HL-60/S4 treated with phorbol 12-myristate 13-acetate at 8.2 ng/mL for 4 days and 3 days (cell line): ENCODE results near the gene CBX8.

Experiments
- in situ Hi-C: fragments of 300-500 bp; cut with MboI; formaldehyde crosslinking; loops from 2 replicates; pipeline ENCODE4 v1.15.0; 2022; ENCODE audit warnings: low sequenced_read_pairs

The CBX8 gene

DNA sequence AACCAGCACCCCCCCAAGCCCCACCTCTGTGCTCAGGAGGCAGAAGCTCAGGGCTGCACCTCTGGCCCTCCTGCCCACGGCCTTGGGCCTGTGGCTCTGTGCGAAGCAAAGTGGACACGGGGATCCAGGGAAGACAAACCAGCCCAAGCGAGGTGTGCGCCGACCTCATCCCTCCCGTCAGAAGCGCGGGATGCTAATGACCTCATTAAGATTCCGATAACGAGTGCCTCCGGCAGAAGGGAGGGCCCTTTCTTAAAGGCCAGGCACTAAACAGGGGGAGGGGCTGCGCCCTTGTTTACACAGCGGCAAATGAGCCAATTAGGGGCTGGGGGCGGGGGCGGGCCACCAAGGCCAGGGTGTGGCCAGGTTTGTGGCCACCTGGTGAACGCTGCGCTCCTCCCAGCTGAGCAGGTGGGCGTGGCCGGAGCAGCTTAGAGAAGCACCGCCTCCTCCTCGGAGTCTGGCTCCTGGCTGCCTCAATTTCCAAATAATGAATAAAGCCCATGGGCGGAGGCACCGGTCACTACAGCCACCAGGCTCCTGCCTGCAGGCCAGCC, 39.2 kb upstream of the CBX8 start:
- in situ Hi-C loops: no loop called here

DNA sequence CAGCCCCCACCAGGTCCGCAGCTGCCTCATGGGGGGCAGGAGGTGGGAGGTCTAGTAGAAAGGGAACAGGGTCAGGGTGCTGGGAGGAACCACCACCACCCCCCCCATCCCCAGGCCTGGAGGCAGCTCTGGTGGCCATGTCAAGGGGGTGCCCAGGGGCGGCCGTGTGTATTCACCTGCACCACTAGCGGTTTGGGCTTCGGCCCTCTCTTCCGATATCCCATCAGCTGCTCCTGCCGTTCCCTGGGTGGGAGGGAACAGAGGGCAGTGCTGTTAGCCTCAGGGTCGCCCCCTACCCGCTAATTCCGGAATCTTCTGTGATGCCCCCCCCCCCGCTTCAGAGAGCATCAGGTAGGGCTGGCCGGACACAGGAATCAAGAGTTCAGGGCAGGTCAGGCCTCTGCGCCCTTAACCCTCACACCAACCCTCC, 38.6 kb upstream of the CBX8 start:
- in situ Hi-C loops: no loop called here

DNA sequence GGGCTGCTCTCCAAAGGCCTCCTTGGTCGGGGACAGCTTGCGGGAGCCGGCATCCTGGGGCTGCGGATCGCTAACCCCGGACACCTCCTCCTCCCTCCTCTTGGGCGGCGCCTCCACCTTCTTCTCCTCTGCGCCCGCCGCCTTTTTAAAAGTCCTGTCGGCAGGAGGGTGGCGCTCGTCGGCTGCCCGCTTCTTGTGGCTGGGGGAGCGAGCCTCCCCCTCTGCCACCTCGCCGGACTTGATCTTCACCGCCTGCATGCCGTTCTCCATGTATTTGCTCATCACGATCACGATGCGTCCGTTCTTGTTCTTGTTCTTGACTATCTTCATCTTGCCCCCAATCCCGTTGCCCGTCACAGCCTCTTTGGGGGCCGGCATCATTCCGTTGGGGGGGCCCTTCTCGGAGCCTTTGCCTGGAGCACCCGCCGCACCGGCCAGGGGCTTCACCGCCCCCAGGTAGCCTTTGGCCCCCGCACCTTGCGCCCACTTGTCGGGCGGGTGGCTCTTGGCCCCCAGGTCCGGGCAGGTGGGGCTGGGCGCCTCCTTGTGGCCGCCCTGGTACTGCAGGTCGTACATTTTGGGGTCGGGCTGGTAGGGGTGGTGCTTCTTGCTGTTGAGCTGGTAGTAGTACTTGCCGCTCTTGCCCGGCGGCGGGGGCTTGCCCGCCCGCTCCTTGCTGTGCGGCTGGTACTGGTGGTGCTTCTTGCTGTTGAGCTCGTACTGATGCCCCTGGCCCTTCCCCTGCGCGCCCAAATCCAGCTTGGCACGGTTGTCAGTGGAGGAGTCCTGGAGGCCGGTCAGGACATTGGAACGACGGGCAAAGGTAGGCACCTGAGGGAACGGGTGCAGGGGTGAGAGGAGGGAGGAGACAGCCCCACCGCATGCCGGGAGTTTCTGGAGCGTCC, 37.9 kb upstream of the CBX8 start:
- in situ Hi-C loops: no loop called here

DNA sequence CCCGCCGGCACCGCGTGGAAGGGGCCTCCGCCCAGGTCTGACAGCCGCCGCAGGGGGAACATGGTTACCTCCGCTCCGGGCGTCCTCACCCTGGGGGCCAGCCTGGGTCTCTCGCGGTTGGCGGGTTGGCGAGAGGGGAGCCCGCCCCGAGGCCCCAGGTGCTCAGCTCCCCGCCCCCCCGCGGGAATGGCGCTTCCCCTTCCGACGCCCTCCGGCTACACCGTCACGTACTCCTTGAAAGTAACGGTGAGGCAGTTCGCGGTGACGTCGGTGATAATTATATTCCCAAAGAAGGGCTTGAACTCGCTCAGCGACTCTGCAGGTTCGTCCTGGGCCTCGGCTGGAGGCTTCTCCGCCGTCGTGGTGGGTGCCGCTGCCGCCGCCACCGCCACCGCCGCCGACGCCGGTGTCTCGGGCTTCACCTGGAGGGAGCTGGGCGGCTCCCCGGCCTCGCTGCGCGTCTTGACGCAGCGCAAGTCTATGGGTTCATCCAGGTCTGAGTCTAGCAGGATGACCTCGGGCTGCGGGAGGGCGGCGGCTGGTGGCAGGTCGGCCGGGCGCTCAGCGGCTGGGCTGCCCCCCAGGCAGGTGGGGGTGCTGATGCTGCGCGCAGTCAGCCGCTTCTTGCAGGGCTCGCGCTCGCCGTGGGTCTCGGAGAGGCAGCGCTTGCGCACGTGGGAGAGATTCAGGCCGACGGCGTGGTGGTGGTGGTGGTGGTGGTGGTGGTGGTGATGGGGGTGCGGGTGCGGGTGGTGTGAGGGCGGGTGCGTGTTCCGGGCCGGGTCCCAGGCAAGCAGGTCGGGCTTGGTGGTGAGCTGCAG, 37.1 kb upstream of the CBX8 start:
- in situ Hi-C loops: no loop called here

DNA sequence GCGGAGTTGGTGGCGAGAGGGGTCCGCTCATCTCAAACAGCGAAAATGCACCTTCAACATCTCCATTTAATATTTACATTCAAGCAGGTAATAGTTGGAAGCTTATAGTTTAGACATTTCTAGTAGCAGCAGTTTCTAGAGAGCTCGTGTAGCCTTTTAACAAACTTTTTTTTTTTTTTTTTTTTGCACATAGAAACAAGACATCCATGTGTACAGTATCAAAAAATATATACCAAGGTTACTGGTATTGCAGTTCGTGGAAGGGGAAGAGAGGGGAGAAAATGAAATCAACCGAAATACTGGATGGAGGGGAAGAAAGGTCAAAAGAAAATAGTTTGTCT, 36.2 kb upstream of the CBX8 start:
- in situ Hi-C loops: no loop called here

DNA sequence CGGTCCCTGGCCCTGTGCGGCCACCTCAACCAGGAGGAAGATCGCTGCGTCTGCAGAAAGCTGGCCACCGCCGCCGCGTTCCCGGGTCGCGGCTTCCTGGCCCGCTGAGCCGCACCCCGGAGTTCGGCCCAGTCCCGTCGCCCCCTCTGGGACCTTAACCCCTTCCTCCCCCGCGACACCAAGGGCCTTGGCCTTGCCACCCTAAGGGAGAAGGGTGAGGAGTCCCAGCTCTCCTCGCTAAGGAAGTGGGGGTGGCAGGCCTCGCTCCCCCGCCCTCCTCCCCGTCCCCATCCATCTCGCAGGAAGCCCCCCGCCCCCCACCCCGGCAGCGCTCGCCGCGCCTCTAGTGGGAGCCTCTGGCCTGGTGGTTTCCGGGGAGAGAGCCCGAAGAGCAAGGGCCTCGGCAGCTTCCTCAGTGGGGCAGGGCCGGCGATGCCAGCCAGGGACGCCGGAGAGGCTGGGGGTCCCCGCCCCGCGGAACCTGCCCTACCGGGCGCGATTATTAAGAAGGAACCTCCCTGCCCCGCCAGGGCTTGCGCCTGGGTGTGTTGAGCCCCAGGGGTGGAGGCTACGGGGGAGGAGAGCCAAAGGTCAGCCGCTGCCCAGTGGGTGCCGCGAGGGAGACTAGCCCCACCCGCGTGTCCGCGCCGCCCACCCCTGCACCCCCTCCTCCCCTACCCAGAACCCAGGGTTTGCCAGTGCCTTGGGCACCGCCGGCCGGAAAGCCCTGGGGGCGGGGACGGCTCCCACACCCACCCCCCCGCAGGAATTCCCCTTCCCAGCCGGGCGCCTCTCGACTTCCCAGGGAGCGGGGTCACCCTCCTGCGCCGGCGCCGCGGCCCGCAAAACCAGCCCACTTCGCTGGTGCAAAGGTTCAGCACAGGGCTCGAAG, 35.6 kb upstream of the CBX8 start:
- in situ Hi-C loops: no loop called here

DNA sequence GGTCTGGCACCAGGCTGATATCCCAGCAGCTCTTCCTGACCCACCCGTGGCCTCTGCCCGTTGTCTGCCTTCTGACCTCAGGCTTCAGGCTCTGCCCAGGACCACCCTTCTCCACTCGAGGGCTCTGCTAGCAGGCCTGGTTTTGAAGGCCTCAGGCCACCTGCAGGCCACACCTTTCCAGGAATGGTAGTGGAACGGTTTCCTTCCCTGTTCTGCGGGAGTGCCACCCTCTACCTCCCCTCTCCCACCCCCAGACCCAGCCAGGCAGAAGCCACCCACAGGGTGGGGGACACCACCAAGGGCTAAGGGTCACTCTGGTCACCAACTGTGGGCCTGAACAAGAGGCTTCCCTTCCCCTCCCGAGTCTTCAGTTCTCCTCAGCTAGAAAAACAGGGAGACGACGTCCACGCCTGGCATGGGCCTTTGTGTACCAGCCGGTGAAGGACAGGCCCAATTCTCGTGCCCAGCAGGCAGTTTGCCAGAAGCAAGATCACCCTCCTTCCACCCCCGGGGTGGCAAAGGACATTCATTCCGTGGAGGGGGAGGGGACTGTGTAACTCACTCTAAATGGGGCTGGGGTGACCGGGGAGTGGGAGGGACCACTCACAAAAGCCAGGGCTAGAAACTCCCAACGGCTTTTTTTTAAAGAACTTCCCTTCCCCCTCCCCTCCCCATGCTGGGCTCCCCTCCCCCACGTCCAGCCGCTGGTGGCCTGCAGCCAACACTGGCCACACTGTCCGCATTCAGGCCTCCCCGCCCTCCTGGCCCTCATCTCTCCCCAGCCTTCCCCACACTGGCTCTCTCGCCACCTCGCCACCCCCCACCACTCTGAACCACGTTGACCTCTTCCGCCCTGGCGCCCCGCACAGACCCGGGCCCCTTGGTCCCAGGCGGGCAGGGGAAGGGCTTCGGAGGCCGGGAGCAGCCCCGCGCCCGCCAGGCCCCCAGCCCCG, 34.7 kb upstream of the CBX8 start:
- in situ Hi-C loops: no loop called here

DNA sequence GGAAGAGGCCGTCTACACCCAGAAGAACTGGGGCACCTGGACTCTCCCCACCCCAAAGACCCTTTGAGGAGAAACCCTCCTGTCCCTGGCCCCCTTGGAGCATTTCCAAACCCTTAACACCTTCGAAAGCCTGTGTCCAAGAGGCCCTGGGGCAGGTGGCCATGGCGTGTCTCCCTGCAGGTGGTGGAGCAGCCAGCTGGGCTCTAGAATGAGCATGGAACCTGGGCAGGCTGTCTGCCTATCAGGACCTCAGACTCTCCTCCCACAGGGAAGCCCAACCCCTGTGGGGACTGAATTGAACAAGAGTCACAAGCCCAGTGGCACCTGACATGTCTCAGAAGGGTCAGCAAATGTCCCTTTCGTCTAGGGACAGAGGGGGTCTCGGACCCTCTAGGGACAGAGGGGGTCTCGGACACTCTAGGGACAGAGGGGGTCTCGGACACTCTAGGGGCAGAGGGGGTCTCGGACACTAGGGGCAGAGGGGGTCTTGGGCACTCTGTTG, 33.9 kb upstream of the CBX8 start:
- in situ Hi-C loops: no loop called here

DNA sequence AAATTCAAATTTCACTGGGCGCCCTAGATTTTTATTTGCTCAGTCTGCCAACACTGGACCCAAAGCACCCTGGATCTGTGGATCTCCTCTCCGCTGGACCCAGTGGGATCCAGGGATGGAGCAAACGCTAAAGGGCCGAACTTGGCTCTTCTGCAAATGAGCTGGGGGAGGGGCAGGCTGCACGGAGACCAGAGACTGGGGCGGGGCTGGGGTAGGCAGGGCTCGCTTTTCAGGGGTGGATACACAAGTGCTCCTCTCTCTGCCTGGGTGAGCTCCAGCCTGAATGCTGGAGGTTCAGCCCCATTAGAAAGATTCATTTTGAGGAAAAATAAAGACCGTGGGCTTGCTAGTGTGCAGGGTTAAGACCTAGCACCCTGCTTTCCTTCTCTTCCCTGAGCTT, 33.4 kb upstream of the CBX8 start:
- in situ Hi-C loops: no loop called here

DNA sequence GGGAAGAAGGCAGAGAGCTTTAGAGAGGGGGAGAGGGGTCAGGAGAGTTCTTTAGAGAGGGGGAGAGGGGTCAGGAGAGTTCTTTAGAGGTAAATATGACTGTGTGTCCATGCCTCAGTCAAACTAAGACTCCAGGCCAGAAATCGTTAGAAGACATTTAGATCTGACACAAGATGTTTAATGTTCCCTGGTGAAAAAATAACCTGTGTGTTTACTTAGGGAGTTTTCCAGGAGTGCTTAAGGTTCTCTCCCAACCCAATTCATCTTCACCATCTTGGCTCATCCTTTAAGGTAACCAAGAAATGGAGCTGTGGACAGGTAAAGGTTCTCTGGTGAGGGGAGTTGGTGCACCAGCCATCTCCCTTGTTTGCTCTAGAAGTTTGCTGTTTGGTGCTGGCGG, 32.6 kb upstream of the CBX8 start:
- in situ Hi-C loops: no loop called here

DNA sequence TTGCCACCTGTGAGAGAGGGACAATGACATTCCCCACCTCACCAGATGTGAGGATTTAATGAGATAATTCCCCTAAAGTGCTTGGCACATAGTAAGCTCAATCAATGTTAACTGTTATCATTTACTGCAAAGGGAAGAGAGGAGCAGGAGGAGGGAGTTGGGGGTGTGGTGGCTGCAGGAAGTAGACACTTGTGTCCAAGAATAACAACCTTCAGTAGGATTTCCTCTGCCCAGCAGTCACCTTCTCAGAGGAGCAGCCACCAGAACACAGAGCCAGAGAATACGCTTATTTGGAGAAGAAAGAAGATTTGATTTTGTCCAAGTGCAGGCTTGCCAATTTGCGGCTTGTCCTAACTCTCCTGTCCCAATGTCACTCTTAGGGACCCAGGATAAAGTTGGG, 32.1 kb upstream of the CBX8 start:
- in situ Hi-C loops: no loop called here

DNA sequence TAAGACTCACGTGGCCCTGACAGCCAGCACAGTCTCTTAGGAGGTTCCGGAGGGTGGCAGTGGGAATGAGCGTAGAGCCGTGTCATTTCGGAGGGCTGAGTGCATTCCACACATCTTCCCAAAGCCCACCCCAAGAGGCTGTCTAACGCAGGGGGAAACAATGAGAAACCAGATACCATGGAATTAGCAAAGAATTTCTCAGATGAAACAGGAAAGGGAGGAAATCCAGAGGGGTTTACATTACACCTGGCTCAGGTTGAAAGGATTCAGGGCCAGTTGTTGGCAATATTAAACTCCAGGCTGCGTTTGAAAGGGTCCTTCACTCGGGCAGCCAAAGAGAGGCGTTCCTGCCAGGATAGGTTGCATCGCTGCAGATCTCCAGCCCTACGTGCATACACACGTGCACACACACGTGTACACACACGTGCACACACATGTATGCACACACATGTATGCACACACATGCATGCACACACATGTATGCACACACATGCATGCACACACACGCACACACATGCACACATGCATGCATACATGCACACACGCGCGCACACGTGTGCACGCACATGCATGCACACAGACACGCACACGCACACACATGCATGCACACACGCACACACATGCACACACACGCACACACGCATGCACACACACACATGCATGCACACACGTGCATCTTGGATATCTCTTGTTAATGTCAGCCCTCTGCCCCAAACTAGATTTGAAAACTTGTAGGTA, 30.1 kb upstream of the CBX8 start:
- in situ Hi-C loops: no loop called here

DNA sequence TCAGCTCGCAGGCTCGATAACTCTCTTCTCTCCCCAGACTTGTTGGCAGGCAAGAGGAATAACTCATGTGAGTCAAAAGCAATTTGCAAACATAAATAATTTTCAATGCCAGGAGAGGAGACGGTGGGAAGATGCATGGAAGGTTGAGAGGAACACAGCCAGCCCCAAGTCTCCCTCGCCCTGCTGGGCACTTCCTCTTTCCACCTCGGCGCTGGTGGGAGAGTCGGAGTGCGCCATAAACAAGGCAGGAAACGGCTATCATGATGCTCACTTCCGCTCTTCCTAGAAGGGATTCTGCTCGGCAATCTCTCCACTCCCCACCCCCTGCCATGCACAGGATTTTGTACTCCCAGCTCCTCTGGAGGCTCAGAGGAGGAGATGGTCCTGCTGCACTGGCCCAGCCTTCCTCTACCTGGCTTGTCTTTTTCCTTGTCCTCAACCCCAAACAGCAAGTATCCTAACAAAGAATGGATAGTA, 29.4 kb upstream of the CBX8 start:
- in situ Hi-C loops: no loop called here

DNA sequence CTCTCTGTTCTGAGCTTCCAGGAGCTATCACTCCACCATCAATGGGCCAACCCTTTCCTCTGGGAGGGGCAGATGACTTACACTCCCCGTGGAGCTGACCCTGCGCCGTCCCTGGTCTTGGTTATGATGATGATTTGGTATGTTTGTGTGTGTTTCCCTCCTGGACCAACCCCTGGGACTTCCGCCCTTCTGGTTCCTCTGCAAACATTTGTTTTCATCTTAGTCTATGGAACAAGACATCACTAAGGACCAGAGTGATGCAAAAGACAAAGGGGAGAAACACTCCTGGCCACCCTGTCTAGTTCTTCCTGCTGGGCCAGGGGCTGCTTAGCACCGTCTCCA, 28.7 kb upstream of the CBX8 start:
- in situ Hi-C loops: no loop called here

DNA sequence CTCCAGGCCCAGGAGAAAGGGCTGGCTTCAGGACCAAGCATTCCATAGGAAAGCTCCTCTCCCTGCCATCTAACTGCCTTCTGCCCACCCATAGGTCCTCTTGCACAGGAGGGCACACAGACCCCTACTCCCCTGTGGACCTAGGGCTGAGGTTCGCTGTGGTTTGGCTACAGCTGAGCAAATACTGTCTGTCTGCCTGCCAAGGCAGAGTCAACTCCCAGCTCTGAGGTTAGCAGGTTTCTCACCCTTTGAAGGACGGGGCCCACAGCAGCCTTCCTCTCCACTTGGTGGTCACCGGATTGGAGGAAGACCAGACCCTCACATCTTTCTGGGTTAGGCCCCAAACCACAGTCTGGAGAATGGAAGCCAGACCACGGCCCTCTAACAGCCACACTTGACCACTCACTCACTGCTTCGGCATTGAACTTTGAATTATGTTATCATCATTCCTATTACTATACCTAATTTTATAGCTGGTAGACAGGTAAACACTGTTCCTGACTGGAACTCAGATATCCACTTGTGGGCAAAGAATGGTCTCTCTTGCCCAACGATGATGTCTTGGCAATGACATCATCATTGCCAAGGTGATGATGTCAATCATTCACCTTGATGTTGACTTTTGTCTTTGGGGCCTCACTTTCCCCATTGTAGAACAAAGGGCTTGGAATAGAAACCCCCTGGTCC, 28.2 kb upstream of the CBX8 start:
- in situ Hi-C loops: no loop called here

DNA sequence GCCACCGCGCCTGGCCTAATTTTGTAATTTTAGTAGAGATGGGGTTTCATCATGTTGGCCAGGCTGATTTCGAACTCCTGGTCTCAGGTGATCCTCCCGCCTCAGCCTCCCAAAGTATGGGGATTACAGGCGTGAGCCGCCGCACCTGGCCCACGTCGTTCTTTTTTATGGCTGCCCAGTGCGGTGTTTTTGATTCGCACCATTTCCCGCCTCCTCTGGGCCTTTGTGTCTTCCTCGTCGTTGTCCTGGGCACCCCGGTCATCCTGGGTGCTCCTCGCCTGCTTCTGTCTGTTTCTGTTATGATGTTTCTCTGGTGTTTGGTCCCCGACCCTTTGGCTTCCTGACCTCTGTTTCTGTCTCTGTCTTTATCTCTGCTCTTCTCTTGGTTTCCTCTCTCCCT, 27.4 kb upstream of the CBX8 start:
- in situ Hi-C loops: no loop called here

DNA sequence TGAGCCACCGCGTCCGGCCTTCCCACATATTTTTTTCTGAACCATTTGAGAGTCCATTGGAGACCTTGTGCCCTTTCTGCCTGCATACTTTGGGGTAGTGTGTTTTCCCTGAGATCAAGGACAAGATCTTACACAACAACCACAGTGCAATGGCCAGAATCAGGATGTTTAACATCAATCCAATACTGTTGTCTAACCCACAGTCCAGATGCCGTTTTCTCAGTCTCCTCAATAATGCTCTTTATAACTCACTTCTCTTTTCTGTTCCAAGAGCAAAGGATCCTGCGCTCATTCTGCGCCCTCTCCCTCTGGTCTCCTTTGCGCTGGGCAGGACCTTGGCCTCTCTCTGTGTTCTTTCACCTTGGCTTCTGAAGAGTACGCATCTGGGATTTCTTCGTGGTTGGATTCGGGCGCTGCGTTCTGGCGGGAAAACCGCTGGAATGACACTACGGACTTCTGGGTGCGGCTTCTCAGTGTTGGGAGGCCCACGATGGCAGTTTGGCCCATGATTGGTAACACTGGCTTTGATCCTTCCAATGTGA, 25.8 kb upstream of the CBX8 start:
- in situ Hi-C loops: no loop called here
